ENCODE data around the gene PDX1. TPM values are rescaled to one million over a fixed set of nuclear protein-coding genes. Genes with fewer than 3 reads are reported as not detected.

PDX1 gene
- total RNA-seq, 1 donor from 2014 or later = not detected

DNA sequence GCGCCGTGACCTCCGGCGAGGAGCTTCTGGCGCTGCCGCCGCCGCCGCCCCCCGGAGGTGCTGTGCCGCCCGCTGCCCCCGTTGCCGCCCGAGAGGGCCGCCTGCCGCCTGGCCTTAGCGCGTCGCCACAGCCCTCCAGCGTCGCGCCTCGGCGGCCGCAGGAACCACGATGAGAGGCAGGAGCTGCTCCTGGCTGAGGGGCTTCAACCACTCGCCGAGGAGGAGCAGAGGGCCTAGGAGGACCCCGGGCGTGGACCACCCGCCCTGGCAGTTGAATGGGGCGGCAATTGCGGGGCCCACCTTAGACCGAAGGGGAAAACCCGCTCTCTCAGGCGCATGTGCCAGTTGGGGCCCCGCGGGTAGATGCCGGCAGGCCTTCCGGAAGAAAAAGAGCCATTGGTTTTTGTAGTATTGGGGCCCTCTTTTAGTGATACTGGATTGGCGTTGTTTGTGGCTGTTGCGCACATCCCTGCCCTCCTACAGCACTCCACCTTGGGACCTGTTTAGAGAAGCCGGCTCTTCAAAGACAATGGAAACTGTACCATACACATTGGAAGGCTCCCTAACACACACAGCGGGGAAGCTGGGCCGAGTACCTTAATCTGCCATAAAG is 4.8 kb downstream of the PDX1 start:
- H3K9me3 Mint-ChIP-seq = no peaks in the 10 kb centered on the region
- TF ChIP-seq, protein P1, sequence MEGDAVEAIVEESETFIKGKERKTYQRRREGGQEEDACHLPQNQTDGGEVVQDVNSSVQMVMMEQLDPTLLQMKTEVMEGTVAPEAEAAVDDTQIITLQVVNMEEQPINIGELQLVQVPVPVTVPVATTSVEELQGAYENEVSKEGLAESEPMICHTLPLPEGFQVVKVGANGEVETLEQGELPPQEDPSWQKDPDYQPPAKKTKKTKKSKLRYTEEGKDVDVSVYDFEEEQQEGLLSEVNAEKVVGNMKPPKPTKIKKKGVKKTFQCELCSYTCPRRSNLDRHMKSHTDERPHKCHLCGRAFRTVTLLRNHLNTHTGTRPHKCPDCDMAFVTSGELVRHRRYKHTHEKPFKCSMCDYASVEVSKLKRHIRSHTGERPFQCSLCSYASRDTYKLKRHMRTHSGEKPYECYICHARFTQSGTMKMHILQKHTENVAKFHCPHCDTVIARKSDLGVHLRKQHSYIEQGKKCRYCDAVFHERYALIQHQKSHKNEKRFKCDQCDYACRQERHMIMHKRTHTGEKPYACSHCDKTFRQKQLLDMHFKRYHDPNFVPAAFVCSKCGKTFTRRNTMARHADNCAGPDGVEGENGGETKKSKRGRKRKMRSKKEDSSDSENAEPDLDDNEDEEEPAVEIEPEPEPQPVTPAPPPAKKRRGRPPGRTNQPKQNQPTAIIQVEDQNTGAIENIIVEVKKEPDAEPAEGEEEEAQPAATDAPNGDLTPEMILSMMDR (IDR thresholded peaks at IDR 0.05; ENCODE audit: unreplicated experiment) = no peak
- DNase-seq (ENCODE audit: low spot score in 2 of 2, unreplicated experiment in 2 of 2) = no peak
- peaks cover 96% of the 10 kb centered on the region for H3K27me3 Mint-ChIP-seq (ENCODE audit: low read depth)
- H3K36me3 Mint-ChIP-seq = no peaks in the 10 kb centered on the region
- H3K4me1 Mint-ChIP-seq = peaks cover 9% of the 10 kb centered on the region
- no peak overlapping the region for H3K27ac Mint-ChIP-seq
- H3K4me3 Mint-ChIP-seq = no peak overlapping the region

DNA sequence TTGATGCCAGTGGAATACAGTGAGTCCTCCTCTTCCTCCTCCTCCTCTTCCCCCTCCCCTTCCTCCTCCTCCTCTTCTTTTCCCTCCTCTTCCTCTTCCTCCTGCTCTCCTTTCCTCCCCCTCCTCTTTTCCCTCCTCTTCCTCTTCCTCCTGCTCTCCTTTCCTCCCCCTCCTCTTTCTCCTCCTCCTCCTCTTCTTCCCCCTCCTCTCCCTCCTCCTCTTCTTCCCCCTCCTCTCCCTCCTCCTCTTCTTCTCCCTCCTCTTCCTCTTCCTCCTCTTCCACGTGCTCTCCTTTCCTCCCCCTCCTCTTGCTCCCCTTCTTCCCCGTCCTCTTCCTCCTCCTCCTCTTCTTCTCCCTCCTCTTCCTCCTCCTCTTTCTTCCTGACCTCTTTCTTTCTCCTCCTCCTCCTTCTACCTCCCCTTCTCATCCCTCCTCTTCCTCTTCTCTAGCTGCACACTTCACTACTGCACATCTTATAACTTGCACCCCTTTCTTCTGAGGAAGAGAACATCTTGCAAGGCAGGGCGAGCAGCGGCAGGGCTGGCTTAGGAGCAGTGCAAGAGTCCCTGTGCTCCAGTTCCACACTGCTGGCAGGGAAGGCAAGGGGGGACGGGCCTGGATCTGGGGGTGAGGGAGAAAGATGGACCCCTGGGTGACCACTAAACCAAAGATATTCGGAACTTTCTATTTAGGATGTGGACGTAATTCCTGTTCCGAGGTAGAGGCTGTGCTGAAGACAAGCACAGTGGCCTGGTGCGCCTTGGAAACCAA is 5.6 kb downstream of the PDX1 start:
- Mint-ChIP-seq H3K27me3 (ENCODE audit: low read depth) (peaks cover 98% of the 10 kb centered on the region), H3K9me3 (no peaks in the 10 kb centered on the region), H3K36me3 (no peaks in the 10 kb centered on the region), H3K27ac (no peak overlapping the region), H3K4me1 (peaks cover 8% of the 10 kb centered on the region), H3K4me3 (no peak overlapping the region)
- TF ChIP-seq, protein P1 (IDR thresholded peaks at IDR 0.05; ENCODE audit: unreplicated experiment) = no peak
- no peak for DNase-seq (ENCODE audit: low spot score in 2 of 2, unreplicated experiment in 2 of 2)

DNA sequence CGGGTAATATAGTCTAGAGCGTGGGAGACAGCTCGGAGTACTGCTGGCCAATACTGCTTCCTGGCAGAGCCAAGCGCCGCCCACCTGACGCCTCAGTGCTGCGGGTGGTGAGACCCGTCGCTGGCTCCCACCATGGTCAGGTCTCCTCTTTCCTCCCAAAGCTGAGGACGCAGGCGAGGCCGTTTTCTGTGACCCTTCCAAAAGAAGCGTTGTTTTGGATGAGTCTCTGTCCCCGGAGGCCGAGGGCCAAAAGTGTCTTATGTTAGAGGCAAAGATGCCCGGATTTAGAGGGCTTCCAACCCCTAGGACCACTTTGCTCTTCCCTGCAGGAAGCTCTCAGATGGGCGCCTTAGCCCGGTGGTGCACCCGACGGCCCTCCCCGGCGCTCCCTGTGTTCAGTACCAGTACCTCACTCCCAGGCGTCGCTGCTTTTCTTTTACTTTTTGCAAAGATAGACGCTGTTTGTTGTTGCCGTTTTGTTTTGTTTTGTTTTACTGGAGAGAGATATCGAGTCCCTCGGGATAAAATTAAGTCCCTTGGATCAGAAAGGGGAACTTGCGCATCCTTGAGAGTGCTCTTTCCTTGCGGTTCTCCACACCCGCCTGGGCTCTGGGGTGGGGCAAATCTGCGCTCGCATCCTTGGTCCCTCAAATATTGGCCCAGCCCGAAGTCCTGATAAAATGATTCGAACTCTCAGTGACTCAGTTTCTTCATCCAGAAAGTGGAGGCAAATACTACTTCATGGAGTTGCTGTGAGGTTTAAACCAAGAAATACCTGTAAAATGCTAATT is 7.0 kb downstream of the PDX1 start:
- no peak for DNase-seq (ENCODE audit: low spot score in 2 of 2, unreplicated experiment in 2 of 2)
- Mint-ChIP-seq H3K9me3 (no peaks in the 10 kb centered on the region), H3K27me3 (ENCODE audit: low read depth) (peaks cover 98% of the 10 kb centered on the region), H3K4me3 (no peak overlapping the region), H3K27ac (no peak overlapping the region), H3K36me3 (no peaks in the 10 kb centered on the region), H3K4me1 (peaks cover 2% of the 10 kb centered on the region)
- TF ChIP-seq, protein P1 (IDR thresholded peaks at IDR 0.05; ENCODE audit: unreplicated experiment) = no peak

DNA sequence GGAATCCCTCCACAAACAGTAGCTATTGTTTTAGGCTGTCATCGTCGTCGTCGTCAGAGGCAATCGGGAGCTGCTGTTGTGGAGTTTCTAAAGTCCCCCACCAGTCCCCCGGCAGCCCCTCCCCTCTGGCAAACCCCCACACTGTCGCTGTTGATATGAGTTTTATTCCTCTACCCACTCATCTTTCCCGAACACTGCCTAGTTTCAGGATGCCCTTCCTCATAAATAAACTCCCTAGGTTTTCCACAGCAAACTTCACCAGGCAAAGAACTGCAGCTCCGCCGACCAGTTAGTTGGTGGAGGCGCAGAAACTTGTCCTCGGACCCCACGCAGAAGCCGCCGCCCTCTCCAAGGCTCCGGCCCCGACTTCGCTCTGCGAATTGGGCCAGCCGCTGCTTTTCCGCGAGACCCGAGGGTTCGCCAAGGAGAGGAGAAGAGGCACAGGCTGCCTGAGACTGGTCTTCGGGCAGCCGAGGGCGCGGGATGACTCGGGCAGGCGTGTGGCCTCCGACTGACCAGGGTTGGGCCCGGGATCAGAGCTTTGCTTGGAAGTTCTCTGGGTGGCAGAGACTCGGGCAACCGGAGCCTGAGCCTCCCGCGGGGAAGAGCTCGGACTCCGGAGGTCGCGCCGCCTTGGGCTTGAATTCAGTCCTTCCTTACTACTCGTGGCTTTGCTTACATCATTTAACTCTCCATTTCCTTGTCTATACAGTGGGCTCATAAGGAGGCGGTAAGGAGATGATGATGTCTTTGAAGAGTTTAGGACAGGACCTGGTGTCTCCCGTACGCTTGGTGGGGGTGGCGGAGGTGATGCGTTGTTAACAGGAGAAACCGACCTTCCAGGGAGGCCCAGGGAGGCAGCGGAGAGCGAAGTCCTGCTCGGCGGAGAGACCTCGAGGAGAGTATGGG is 7.9 kb downstream of the PDX1 start:
- no peaks in the 10 kb centered on the region for H3K9me3 Mint-ChIP-seq
- no peak overlapping the region for H3K4me3 Mint-ChIP-seq
- no peaks in the 10 kb centered on the region for H3K36me3 Mint-ChIP-seq
- no peak for DNase-seq (ENCODE audit: low spot score in 2 of 2, unreplicated experiment in 2 of 2)
- no peak overlapping the region for H3K27ac Mint-ChIP-seq
- TF ChIP-seq, protein P1 (IDR thresholded peaks at IDR 0.05; ENCODE audit: unreplicated experiment) = no peak
- peaks cover 98% of the 10 kb centered on the region for H3K27me3 Mint-ChIP-seq (ENCODE audit: low read depth)
- peaks cover 2% of the 10 kb centered on the region for H3K4me1 Mint-ChIP-seq

DNA sequence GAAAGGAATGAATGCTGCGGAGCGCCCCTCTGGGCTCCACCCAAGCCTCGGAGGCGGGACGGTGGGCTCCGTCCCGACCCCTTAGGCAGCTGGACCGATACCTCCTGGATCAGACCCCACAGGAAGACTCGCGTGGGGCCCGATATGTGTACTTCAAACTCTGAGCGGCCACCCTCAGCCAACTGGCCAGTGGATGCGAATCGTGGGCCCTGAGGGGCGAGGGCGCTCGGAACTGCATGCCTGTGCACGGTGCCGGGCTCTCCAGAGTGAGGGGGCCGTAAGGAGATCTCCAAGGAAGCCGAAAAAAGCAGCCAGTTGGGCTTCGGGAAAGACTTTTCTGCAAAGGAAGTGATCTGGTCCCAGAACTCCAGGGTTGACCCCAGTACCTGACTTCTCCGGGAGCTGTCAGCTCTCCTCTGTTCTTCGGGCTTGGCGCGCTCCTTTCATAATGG is 8.6 kb downstream of the PDX1 start:
- H3K27ac Mint-ChIP-seq = no peak overlapping the region
- H3K4me3 Mint-ChIP-seq = no peak overlapping the region
- TF ChIP-seq, protein P1 (IDR thresholded peaks at IDR 0.05; ENCODE audit: unreplicated experiment) = no peak
- no peaks in the 10 kb centered on the region for H3K9me3 Mint-ChIP-seq
- no peak for DNase-seq (ENCODE audit: low spot score in 2 of 2, unreplicated experiment in 2 of 2)
- H3K4me1 Mint-ChIP-seq = peaks cover 2% of the 10 kb centered on the region
- no peaks in the 10 kb centered on the region for H3K36me3 Mint-ChIP-seq
- H3K27me3 Mint-ChIP-seq (ENCODE audit: low read depth) = peaks cover 96% of the 10 kb centered on the region
